ENCODE data around the gene UNC119.

DNA sequence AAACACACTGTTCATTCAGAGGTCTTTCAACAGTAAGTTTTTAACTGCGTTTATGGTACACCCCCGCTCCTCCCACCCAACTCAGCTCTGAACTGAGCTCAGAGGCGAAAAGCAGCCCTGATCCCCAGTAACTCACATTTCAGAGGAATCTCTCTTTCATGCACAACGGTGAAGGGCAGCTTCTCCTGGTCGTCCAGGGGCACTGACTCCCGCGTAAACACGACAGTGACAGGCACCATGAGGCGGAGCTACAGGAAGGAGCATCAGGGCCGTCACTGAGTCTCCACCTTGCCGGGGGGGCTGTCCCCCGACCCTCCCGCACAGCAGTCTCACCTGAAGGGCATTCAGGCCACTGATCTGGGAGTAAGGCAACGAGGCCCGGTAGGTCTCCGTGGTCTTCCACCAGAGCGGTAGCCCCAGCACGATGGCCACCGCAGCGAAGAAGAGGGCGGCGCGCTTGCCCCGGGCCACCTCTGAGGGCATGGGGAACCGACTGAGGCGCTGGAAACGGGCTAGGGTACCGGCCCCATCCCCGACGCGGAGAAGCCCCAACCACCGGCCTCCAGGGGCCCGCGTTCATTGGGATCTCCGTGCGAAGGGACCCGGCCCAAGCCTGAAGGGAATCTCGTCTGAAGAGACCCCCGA lies 18.4 kb upstream of the UNC119 start:
- TF ChIP-seq, protein P1, sequence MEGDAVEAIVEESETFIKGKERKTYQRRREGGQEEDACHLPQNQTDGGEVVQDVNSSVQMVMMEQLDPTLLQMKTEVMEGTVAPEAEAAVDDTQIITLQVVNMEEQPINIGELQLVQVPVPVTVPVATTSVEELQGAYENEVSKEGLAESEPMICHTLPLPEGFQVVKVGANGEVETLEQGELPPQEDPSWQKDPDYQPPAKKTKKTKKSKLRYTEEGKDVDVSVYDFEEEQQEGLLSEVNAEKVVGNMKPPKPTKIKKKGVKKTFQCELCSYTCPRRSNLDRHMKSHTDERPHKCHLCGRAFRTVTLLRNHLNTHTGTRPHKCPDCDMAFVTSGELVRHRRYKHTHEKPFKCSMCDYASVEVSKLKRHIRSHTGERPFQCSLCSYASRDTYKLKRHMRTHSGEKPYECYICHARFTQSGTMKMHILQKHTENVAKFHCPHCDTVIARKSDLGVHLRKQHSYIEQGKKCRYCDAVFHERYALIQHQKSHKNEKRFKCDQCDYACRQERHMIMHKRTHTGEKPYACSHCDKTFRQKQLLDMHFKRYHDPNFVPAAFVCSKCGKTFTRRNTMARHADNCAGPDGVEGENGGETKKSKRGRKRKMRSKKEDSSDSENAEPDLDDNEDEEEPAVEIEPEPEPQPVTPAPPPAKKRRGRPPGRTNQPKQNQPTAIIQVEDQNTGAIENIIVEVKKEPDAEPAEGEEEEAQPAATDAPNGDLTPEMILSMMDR (IDR thresholded peaks at IDR 0.05; ENCODE audit: insufficient read depth, low read depth, low read length), result no peak
- TF ChIP-seq EZH2 (IDR thresholded peaks at IDR 0.05; ENCODE audit: insufficient read depth, low read length), result no peak
